Body of pancreas (tissue), 4 donors: ENCODE data around the gene MPST.

Experiments
- POLR2A ChIP-seq, 3 donors: fragments of 450-650 bp; IDR thresholded peaks; one replicate each; pipeline ENCODE4 v1.6.1; 2016; ENCODE audit warnings: antibody characterized with exemption in 3 of 3, mild to moderate bottlenecking in 2 of 3
- TF ChIP-seq, protein P1 (sequence below), 7 experiments: fragments of 450-650 bp in 4 of 7; fragments of 200-600 bp in 3 of 7; sonication (generic) in 3 of 7; IDR thresholded peaks; one replicate each; pipeline ENCODE4 v1.5.1; 2016 to 2019; ENCODE audit warnings: antibody characterized with exemption in 7 of 7

DNA sequence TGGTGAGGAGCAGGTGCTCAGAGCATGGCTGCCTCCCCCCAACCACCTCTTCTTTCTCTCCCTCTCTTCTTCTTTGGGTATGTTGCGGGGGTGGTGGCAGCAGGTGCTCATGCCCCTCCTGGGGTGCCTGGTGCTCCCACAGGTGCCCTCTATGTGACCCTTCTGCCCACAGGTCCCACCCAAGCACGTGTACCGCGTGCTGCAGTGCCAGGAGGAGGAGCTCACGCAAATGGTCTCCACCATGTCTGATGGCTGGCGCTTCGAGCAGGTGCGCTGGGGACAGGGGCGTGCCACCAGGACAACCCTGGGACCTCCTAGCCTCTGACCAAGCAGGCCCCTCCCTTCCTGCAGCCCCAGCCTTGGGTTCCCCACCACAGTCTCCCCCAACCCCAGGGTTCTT is 37.7 kb downstream of the MPST start:
- TF ChIP-seq, protein P1, sequence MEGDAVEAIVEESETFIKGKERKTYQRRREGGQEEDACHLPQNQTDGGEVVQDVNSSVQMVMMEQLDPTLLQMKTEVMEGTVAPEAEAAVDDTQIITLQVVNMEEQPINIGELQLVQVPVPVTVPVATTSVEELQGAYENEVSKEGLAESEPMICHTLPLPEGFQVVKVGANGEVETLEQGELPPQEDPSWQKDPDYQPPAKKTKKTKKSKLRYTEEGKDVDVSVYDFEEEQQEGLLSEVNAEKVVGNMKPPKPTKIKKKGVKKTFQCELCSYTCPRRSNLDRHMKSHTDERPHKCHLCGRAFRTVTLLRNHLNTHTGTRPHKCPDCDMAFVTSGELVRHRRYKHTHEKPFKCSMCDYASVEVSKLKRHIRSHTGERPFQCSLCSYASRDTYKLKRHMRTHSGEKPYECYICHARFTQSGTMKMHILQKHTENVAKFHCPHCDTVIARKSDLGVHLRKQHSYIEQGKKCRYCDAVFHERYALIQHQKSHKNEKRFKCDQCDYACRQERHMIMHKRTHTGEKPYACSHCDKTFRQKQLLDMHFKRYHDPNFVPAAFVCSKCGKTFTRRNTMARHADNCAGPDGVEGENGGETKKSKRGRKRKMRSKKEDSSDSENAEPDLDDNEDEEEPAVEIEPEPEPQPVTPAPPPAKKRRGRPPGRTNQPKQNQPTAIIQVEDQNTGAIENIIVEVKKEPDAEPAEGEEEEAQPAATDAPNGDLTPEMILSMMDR (IDR thresholded peaks at IDR 0.05), result no peak
- TF ChIP-seq POLR2A (IDR thresholded peaks at IDR 0.05), result no peak
